Motor neuron (in vitro differentiated cells): ENCODE data around the gene WNT9A. TPM values are rescaled to one million over a fixed set of nuclear protein-coding genes. Genes with fewer than 3 reads are reported as not detected.

ENCODE experiments used
- ATAC-seq, 8 experiments: fragments of 200-7000 bp; cut with Tn5 transposase; replicated peaks in 6 of 8; 2 replicates each; pipeline ENCODE4 v1.8.0; 2021; ENCODE audit warnings: mild to moderate bottlenecking in 8 of 8, moderate library complexity in 8 of 8
- H3K27ac ChIP-seq, 2 donors: fragments of 250-450 bp; sonication (Bioruptor Pico); 2 replicates each; pipeline ENCODE4 v1.9.0; 2021; ENCODE audit warnings: antibody characterized with exemption in 2 of 2, mild to moderate bottlenecking in 2 of 2, moderate library complexity in 1 of 2
- H3K4me1 ChIP-seq, 2 donors: fragments of 250-450 bp; sonication (Bioruptor Pico); replicated peaks in 1 of 2; 2 replicates each; pipeline ENCODE4 v1.6.1; 2021; ENCODE audit warnings: antibody characterized with exemption in 2 of 2, mild to moderate bottlenecking in 2 of 2, moderate library complexity in 1 of 2
- H3K4me3 ChIP-seq, 5 donors: fragments of 250-450 bp; sonication (Bioruptor Pico); 2 replicates each; pipeline ENCODE4 v1.9.0; 2021; ENCODE audit warnings: antibody characterized with exemption in 5 of 5, mild to moderate bottlenecking in 5 of 5, moderate library complexity in 4 of 5
- WGBS, 10 experiments: fragments of 450-650 bp; shearing (Covaris generic); methylation state at CpG; one replicate each; pipeline ENCODE4 v1.0.0; 2022; 5-methylcytosine and 5-hydroxymethylcytosine counted together
- in situ Hi-C, 9 experiments: fragments of 400-800 bp; cut with MboI; loops; one replicate each; pipeline ENCODE4 v1.15.0; 2021; ENCODE audit warnings: low sequenced_read_pairs in 9 of 9, low pct_unique_long_range_greater_than_20kb in 2 of 9; ENCODE audit not compliant: unreplicated experiment in 9 of 9
- total RNA-seq, 8 experiments: library from RNA; unstranded; fragments of 300-600 nt; gene quantifications; 2 replicates each; pipeline versions ENCODE4 v1.2.3 to v1.2.4, GENCODE V29; 2022

The WNT9A gene
- total RNA-seq, 8 experiments from 2014 or later, result 0.28 to 4.9 (median 0.98) TPM

- no peak for ATAC-seq
- 77 to 100% (median 90%) methylated on average over 1 to 20 of the region's 20 CpGs; no CpG with 5 or more reads in 1 of the 10 experiments for WGBS, 10 experiments
- Histone ChIP-seq H3K4me3 (no peak overlapping the region), H3K4me1 (peaks cover 3 to 17% of the 10 kb centered on the region in 2 donors), H3K27ac (no peak overlapping the region)
- in situ Hi-C loops, result loop anchor here in 7 of 9 experiments (25.0 kb wide), 3 partner anchors 150 to 450 kb away; no protein-coding TSS in a partner anchor
These were observed 10.5 kb downstream of the WNT9A start for GRCh38 chr1:227937031-227937837.

GRCh38 chr1:227935826-227936225 is 11.9 kb downstream of the WNT9A start:
- Histone ChIP-seq H3K4me3 (no peak overlapping the region), H3K27ac (no peak overlapping the region), H3K4me1 (peaks cover 0 to 4% of the 10 kb centered on the region in 2 donors)
- ATAC-seq, result no peak
- in situ Hi-C loops, result loop anchor here in 7 of 9 experiments (25.0 kb wide), 3 partner anchors 149 to 449 kb away; no protein-coding TSS in a partner anchor
- 54 to 100% (median 90%) methylated on average over 2 to 7 of the region's 7 CpGs for WGBS, 10 experiments

- Histone ChIP-seq H3K27ac (no peak overlapping the region), H3K4me3 (no peak overlapping the region), H3K4me1 (peaks cover 0 to 4% of the 10 kb centered on the region in 2 donors)
- WGBS, 10 experiments, result 0 to 90% (median 81%) methylated on average over 1 to 5 of the region's 5 CpGs
- in situ Hi-C loops, result loop anchor here in 7 of 9 experiments (25.0 kb wide), 3 partner anchors 147 to 447 kb away; no protein-coding TSS in a partner anchor
- peak; percentile 69 to 96 (median 78) for ATAC-seq
These were observed 13.0 kb downstream of the WNT9A start for GRCh38 chr1:227934476-227935313.

GRCh38 chr1:227929751-227930472 is 17.8 kb downstream of the WNT9A start:
- in situ Hi-C loops, result loop anchor here in 7 of 9 experiments (25.0 kb wide), 3 partner anchors 143 to 443 kb away; no protein-coding TSS in a partner anchor
- ATAC-seq, result no peak

GRCh38 chr1:227928811-227929375 is 18.8 kb downstream of the WNT9A start:
- in situ Hi-C loops, result loop anchor here in 7 of 9 experiments (25.0 kb wide), 3 partner anchors 142 to 442 kb away; no protein-coding TSS in a partner anchor

More at GRCh38 chr1:227929751-227930472, 17.8 kb downstream of the WNT9A start:
- Histone ChIP-seq H3K4me3 (no peak overlapping the region), H3K4me1 (peaks cover 0 to 12% of the 10 kb centered on the region in 2 donors), H3K27ac (no peak overlapping the region)
- WGBS, 10 experiments, result 74 to 90% (median 80%) methylated on average over 1 to 17 of the region's 17 CpGs; no CpG with 5 or more reads in 2 of the 10 experiments

GRCh38 chr1:227927971-227928741 is 19.6 kb downstream of the WNT9A start:
- Histone ChIP-seq H3K27ac (no peak overlapping the region), H3K4me3 (no peak overlapping the region), H3K4me1 (peaks cover 6 to 19% of the 10 kb centered on the region in 2 donors)
- peak in 3 of 8 experiments; percentile 8 to 39 (median 37) for ATAC-seq
- 80 to 100% (median 100%) methylated on average over 1 of the region's 11 CpGs; no CpG with 5 or more reads in 7 of the 10 experiments for WGBS, 10 experiments
- in situ Hi-C loops, result loop anchor here in 7 of 9 experiments (25.0 kb wide), 3 partner anchors 141 to 441 kb away; no protein-coding TSS in a partner anchor

More at GRCh38 chr1:227928811-227929375, 18.8 kb downstream of the WNT9A start:
- Histone ChIP-seq H3K27ac (no peak overlapping the region), H3K4me1 (peaks cover 0 to 12% of the 10 kb centered on the region in 2 donors), H3K4me3 (no peak overlapping the region)
- no peak for ATAC-seq
- 58 to 93% (median 81%) methylated on average over 2 to 12 of the region's 12 CpGs for WGBS, 10 experiments

GRCh38 chr1:227926896-227927885 is 20.5 kb downstream of the WNT9A start:
- ATAC-seq, result no peak
- Histone ChIP-seq H3K4me1 (peaks cover 16 to 28% of the 10 kb centered on the region in 2 donors), H3K27ac (no peak overlapping the region), H3K4me3 (no peak overlapping the region)
- in situ Hi-C loops, result loop anchor here in 7 of 9 experiments (25.0 kb wide), 3 partner anchors 140 to 440 kb away; no protein-coding TSS in a partner anchor
- 40 to 100% (median 76%) methylated on average over 1 to 4 of the region's 20 CpGs; no CpG with 5 or more reads in 4 of the 10 experiments for WGBS, 10 experiments

- Histone ChIP-seq H3K4me1 (peaks cover 19 to 33% of the 10 kb centered on the region in 2 donors), H3K27ac (no peak overlapping the region), H3K4me3 (no peak overlapping the region)
- 79 to 100% methylated on average over 1 to 5 of the region's 11 CpGs; no CpG with 5 or more reads in 8 of the 10 experiments for WGBS, 10 experiments
- ATAC-seq, result no peak
- in situ Hi-C loops, result loop anchor here in 7 of 9 experiments (25.0 kb wide), 3 partner anchors 139 to 439 kb away; no protein-coding TSS in a partner anchor
These were observed 21.4 kb downstream of the WNT9A start for GRCh38 chr1:227926216-227926791.

GRCh38 chr1:227925582-227926198 is 22.0 kb downstream of the WNT9A start:
- in situ Hi-C loops, result loop anchor here in 7 of 9 experiments (25.0 kb wide), 3 partner anchors 138 to 438 kb away; no protein-coding TSS in a partner anchor
- 91 to 96% (median 93%) methylated on average over 3 to 7 of the region's 14 CpGs; no CpG with 5 or more reads in 7 of the 10 experiments for whole genome bisulfite sequencing, 10 experiments

More at GRCh38 chr1:227925582-227926198, 22.0 kb downstream of the WNT9A start:
- peaks cover 19 to 33% of the 10 kb centered on the region in 2 donors for H3K4me1 ChIP-seq
- H3K4me3 ChIP-seq, result no peak overlapping the region
- no peak overlapping the region for H3K27ac ChIP-seq
- ATAC-seq, result no peak
